Fibroblast of pulmonary artery (primary cell): Measurements from ENCODE around the gene NIM1K.

Experiments used
- DNase-seq: peaks from one replicate; pipeline ENCODE4 v3.0.0-alpha.2; 2010; ENCODE audit warnings: low read depth
- H3K4me3 ChIP-seq: replicated peaks from 2 replicates; pipeline ENCODE4 v1.5.1; 2011; ENCODE audit warnings: low read depth, mild to moderate bottlenecking, control low read depth, low read length, moderate library complexity
- TF ChIP-seq, protein P1 (sequence below): IDR thresholded peaks from 2 replicates; pipeline ENCODE4 v1.5.1; 2011; ENCODE audit warnings: mild to moderate bottlenecking, control low read depth, low read length, inconsistent platforms; ENCODE audit errors: missing control alignments

NIM1K gene

DNA sequence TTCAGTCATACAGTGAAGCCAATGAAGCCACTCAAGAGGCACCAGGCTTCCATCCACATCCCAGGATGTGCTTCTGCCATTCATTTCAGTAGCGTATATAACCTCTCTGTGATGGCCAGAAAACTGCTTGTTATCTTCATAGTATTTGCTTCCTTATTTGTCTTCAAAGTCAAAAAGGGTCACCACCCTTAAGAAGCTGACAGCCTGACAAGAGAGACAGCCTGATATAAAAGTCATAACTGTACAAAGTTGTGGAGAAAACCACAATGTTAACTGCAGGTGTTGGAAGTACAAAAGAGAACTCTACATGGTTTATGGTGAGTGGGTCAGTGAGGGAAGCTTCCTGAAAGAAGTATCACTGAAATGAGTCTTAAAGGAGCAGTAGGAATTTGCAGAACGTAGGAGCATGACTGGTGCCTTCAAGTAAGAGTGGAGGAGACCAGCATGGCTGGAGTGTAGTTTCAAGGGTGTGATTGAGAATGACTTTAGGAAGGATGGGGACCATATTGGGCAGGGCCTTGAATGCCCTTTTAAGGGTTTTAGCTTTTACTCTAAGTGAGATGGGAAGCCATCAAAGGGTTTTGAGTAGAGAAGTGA lies 33.7 kb downstream of the NIM1K start:
- no peak for DNase-seq
- no peak overlapping the region for H3K4me3 ChIP-seq
- TF ChIP-seq, protein P1, sequence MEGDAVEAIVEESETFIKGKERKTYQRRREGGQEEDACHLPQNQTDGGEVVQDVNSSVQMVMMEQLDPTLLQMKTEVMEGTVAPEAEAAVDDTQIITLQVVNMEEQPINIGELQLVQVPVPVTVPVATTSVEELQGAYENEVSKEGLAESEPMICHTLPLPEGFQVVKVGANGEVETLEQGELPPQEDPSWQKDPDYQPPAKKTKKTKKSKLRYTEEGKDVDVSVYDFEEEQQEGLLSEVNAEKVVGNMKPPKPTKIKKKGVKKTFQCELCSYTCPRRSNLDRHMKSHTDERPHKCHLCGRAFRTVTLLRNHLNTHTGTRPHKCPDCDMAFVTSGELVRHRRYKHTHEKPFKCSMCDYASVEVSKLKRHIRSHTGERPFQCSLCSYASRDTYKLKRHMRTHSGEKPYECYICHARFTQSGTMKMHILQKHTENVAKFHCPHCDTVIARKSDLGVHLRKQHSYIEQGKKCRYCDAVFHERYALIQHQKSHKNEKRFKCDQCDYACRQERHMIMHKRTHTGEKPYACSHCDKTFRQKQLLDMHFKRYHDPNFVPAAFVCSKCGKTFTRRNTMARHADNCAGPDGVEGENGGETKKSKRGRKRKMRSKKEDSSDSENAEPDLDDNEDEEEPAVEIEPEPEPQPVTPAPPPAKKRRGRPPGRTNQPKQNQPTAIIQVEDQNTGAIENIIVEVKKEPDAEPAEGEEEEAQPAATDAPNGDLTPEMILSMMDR: no peak

DNA sequence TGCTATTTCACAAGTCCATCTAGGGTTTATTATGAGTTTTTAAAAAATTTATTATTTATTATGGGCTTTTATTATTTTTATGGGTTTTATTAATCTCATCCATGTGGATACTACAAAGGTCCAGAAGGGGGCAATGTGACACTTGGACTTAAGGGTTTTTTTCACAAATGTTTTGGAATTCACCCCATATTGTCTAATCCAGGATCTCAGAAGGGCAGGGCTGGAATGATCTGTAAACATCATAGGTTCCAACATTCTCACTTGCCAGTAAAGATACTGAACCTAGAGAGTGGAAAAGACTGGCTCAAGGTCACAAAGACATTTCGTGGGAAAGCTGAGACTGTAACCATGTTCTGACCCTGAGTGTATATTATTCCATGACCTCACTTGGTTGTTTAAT lies 35.6 kb downstream of the NIM1K start:
- TF ChIP-seq, protein P1: peak; percentile 62
- DNase-seq: peak; percentile 78
- H3K4me3 ChIP-seq: no peak overlapping the region

GRCh38 chr5:43230707-43231106 lies 38.7 kb downstream of the NIM1K start:
- TF ChIP-seq, protein P1: no peak
- no peak for DNase-seq
- H3K4me3 ChIP-seq: no peak overlapping the region

- no peak overlapping the region for H3K4me3 ChIP-seq
- DNase-seq: peak; percentile 7
- TF ChIP-seq, protein P1: peak; percentile 20
These were observed 40.0 kb downstream of the NIM1K start for GRCh38 chr5:43231977-43232376.

GRCh38 chr5:43232943-43233833 lies 41.2 kb downstream of the NIM1K start:
- DNase-seq: no peak
- H3K4me3 ChIP-seq: no peak overlapping the region
- TF ChIP-seq, protein P1: no peak

DNA sequence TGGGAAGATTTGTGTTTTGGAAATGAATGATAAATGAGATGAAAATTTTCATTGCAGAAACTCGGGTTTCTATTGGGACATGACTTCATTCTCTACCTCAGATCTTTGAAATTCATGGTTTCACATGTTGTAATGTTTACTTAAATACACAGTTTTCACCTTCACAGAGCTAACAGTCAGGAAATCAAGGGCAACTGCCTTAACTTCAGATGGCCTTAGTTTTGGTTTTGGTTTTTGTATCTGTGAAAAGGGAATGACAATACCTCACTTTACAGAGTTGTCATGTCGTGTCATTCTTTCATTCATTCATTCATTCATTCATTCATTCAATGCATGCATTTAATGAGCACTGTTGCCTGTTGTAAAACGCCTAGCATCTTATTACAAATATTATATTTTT lies 41.9 kb downstream of the NIM1K start:
- TF ChIP-seq, protein P1: no peak
- no peak for DNase-seq
- no peak overlapping the region for H3K4me3 ChIP-seq
